ENCODE measurements around the gene HAT1.

DNA sequence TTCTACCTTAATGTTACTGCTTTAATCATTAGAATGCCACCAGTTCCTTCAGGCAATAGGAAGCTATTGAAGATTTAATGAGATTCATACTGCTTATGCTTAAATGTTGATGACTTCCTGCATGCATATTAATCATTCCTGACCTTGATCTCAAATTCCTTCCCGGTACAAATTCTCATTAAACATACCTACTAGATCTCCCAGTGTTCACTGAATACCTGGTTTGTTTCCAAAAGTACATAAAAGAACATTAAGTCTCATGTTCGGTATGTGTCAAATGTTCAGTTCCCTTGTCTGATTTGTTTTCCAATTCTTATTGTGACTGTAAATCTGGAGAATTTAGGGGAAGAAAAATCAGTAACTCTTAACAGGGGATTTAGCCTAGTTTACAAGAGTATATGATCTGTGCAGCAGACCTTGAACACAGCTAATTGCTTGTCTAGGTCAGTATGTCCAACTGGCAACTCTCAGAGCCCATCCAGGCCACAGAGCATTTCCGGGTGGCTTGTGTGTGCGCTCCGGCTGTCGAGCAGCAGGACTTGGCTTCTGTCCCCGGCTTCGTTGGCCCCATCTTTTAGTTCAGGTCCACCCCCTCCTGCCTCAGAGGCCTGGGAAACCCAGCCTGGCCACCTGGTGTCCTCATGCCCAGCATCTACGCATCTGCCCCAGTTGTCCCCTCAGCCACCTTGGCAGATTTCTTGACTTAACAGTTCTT, 90.6 kb downstream of the HAT1 start:
- TF ChIP-seq ZNF274 (IDR thresholded peaks at IDR 0.05; ENCODE audit: low read depth, low read length) (no peak), YY1 (IDR thresholded peaks at IDR 0.05; ENCODE audit: insufficient read depth, insufficient read length) (no peak), SUZ12 (IDR thresholded peaks at IDR 0.05; ENCODE audit: extremely low read depth, insufficient read depth, insufficient read length) (no peak)
